Loucy (cell line): ENCODE measurements around the gene PAX5.

Source experiments
- CTCF ChIP-seq: fragments of 200-600 bp; sonication (generic); conservative IDR thresholded peaks from 2 replicates; pipeline ENCODE4 v1.5.1; 2014; ENCODE audit warnings: mild to moderate bottlenecking, antibody characterized with exemption, low read length
- EZH2phosphoT487 ChIP-seq: fragments of 200-600 bp; IDR thresholded peaks from 2 replicates; pipeline ENCODE4 v1.6.1; 2018; ENCODE audit warnings: antibody characterized with exemption, mild to moderate bottlenecking, moderate library complexity, borderline replicate concordance

- TF ChIP-seq CTCF (no peak), EZH2phosphoT487 (no peak)
Measured at GRCh38 chr9:36840898-36841536, 193.1 kb downstream of the PAX5 start.
